H1 (cell line): Measurements from ENCODE around the gene KRT76. TPM values are rescaled to one million over a fixed set of nuclear protein-coding genes. Genes with fewer than 3 reads are reported as not detected.

Source experiments
- CTCF ChIA-PET: fragments of 300-600 bp; sonication (Branson Sonifier 250); formaldehyde crosslinking; loops from one replicate; lab custom pipeline; 2021; ENCODE audit not compliant: partially characterized antibody; lab: Charles Lee
- POLR2A ChIA-PET: fragments of 300-600 bp; sonication (Branson Sonifier 250); formaldehyde crosslinking; loops from one replicate; lab custom pipeline; 2021; ENCODE audit warnings: inconsistent platforms; ENCODE audit not compliant: partially characterized antibody; lab: Charles Lee
- DNase-seq, 2 experiments: peaks; one replicate each; pipeline versions ENCODE4 v3.0.0 to v3.0.0-alpha.2; 2010 to 2022; ENCODE audit warnings: low spot score in 2 of 2, low read depth in 1 of 2, mixed read lengths in 1 of 2
- FAIRE-seq: peaks from 2 replicates; lab custom pipeline; 2011; peaks lifted over from hg19 to GRCh38; lab: Jason Lieb, UNC
- H2AFZ ChIP-seq: 2 replicates; pipeline ENCODE4 v1.8.1; 2012; ENCODE audit warnings: low read length, inconsistent platforms
- H2AK5ac ChIP-seq: 2 replicates; pipeline ENCODE4 v1.6.1; 2013; ENCODE audit warnings: low read depth, low read length
- H2BK120ac ChIP-seq: replicated peaks from 2 replicates; pipeline ENCODE3; 2013; ENCODE audit warnings: low read depth, low read length, inconsistent platforms
- H2BK12ac ChIP-seq: 2 replicates; pipeline ENCODE4 v1.6.1; 2013; ENCODE audit warnings: low read depth, low read length
- H2BK15ac ChIP-seq: 2 replicates; pipeline ENCODE4 v1.6.1; 2013; ENCODE audit warnings: low read length
- H2BK20ac ChIP-seq: 2 replicates; pipeline ENCODE4 v1.6.1; 2013; ENCODE audit warnings: low read length
- H2BK5ac ChIP-seq: 2 replicates; pipeline ENCODE4 v1.6.1; 2013; ENCODE audit warnings: low read depth, low read length
- H3K14ac ChIP-seq: 2 replicates; pipeline ENCODE4 v1.6.1; 2013; ENCODE audit warnings: inconsistent platforms; ENCODE audit not compliant: insufficient read length
- H3K18ac ChIP-seq: 2 replicates; pipeline ENCODE4 v1.6.1; 2013; ENCODE audit warnings: low read length; ENCODE audit errors: extremely low read depth
- H3K23ac ChIP-seq: 2 replicates; pipeline ENCODE4 v1.6.1; 2013; ENCODE audit warnings: inconsistent platforms; ENCODE audit not compliant: insufficient read length
- H3K23me2 ChIP-seq: 2 replicates; pipeline ENCODE4 v1.6.1; 2013; ENCODE audit warnings: low read depth, low read length
- H3K27ac ChIP-seq: 2 replicates; pipeline ENCODE4 v1.6.1; 2011; ENCODE audit warnings: low read depth, low read length, inconsistent platforms
- H3K27me3 ChIP-seq, 4 experiments: replicated peaks in 1 of 4; 1 replicate in 1 of 4; 2 replicates in 3 of 4; pipeline versions ENCODE4 v1.6.1 to v1.8.1; 2011 to 2013; ENCODE audit warnings: low read length in 3 of 4, mild to moderate bottlenecking in 3 of 4, inconsistent platforms in 2 of 4, mixed read lengths in 2 of 4, moderate library complexity in 1 of 4; ENCODE audit not compliant: control insufficient read depth in 3 of 4, insufficient read depth in 3 of 4; ENCODE audit errors: extremely low read depth in 1 of 4
- H3K36me3 ChIP-seq, 4 experiments: 2 replicates each; pipeline versions ENCODE4 v1.6.1 to v1.8.1; 2011 to 2013; ENCODE audit warnings: mild to moderate bottlenecking in 4 of 4, low read length in 3 of 4, moderate library complexity in 2 of 4, control low read depth in 1 of 4, inconsistent platforms in 1 of 4; ENCODE audit not compliant: insufficient read depth in 4 of 4, control insufficient read depth in 2 of 4
- H3K4ac ChIP-seq: replicated peaks from 2 replicates; pipeline ENCODE3; 2013; ENCODE audit warnings: low read length, low read depth, mixed read lengths, inconsistent platforms; ENCODE audit not compliant: insufficient read length
- H3K4me1 ChIP-seq, 4 experiments: replicated peaks in 1 of 4; 1 replicate in 1 of 4; 2 replicates in 3 of 4; pipeline versions ENCODE4 v1.6.1 to v1.8.1; 2011 to 2013; ENCODE audit warnings: low read length in 3 of 4, inconsistent platforms in 2 of 4, mixed read lengths in 1 of 4; ENCODE audit not compliant: insufficient read depth in 4 of 4, control insufficient read depth in 3 of 4
- H3K4me2 ChIP-seq, 2 experiments: 2 replicates each; pipeline versions ENCODE4 v1.6.1 to v1.8.1; 2011 to 2013; ENCODE audit warnings: low read depth in 2 of 2, low read length in 2 of 2, control low read depth in 1 of 2, inconsistent platforms in 1 of 2, mild to moderate bottlenecking in 1 of 2; ENCODE audit not compliant: insufficient read depth in 1 of 2
- H3K4me3 ChIP-seq, 4 experiments: fragments of 200-600, 300-600 bp in 1 of 4; sonication (generic), shearing (Covaris generic), sonication (Bioruptor Twin) in 1 of 4; 2 replicates each; pipeline versions ENCODE4 v1.5.1 to v1.8.1; 2011 to 2016; ENCODE audit warnings: low read length in 4 of 4, low read depth in 3 of 4, control low read depth in 2 of 4, inconsistent platforms in 2 of 4, mild to moderate bottlenecking in 2 of 4, mixed read lengths in 1 of 4, moderate library complexity in 1 of 4; ENCODE audit not compliant: insufficient read depth in 2 of 4; ENCODE audit errors: extremely low read depth in 1 of 4
- H3K56ac ChIP-seq: replicated peaks from 2 replicates; pipeline ENCODE3; 2013; ENCODE audit warnings: low read depth, mild to moderate bottlenecking, mixed read lengths, low read length, inconsistent platforms; ENCODE audit not compliant: insufficient read length
- H3K79me1 ChIP-seq: 2 replicates; pipeline ENCODE4 v1.6.1; 2013; ENCODE audit warnings: low read depth, low read length, control low read depth
- H3K79me2 ChIP-seq, 2 experiments: 2 replicates each; pipeline versions ENCODE4 v1.6.1 to v1.8.1; 2012 to 2013; ENCODE audit warnings: low read length in 2 of 2, mild to moderate bottlenecking in 2 of 2, inconsistent platforms in 1 of 2; ENCODE audit not compliant: insufficient read depth in 2 of 2, control insufficient read depth in 1 of 2
- H3K9ac ChIP-seq, 4 experiments: replicated peaks in 1 of 4; 1 replicate in 1 of 4; 2 replicates in 3 of 4; pipeline versions ENCODE4 v1.6.1 to v1.8.1; 2011 to 2013; ENCODE audit warnings: low read depth in 3 of 4, low read length in 3 of 4, control low read depth in 2 of 4, mild to moderate bottlenecking in 2 of 4, moderate library complexity in 2 of 4, inconsistent platforms in 1 of 4; ENCODE audit errors: extremely low read depth in 1 of 4
- H3K9me3 ChIP-seq, 2 experiments: 2 replicates each; pipeline versions ENCODE4 v1.6.1 to v1.8.1; 2012 to 2013; ENCODE audit warnings: mild to moderate bottlenecking in 2 of 2, moderate library complexity in 2 of 2, control low read depth in 1 of 2, inconsistent platforms in 1 of 2, low read depth in 1 of 2, low read length in 1 of 2, mixed read lengths in 1 of 2; ENCODE audit not compliant: insufficient read depth in 2 of 2
- H4K20me1 ChIP-seq, 2 experiments: replicated peaks in 1 of 2; 2 replicates each; pipeline versions ENCODE3 to v1.8.1; 2011 to 2013; ENCODE audit warnings: inconsistent platforms in 2 of 2, low read length in 2 of 2, mild to moderate bottlenecking in 1 of 2; ENCODE audit not compliant: insufficient read depth in 2 of 2, control insufficient read depth in 1 of 2
- H4K5ac ChIP-seq: 2 replicates; pipeline ENCODE4 v1.6.1; 2013; ENCODE audit warnings: low read length, low read depth, mixed read lengths, inconsistent platforms; ENCODE audit not compliant: insufficient read length
- H4K8ac ChIP-seq: 2 replicates; pipeline ENCODE4 v1.8.0; 2013; ENCODE audit warnings: mild to moderate bottlenecking, moderate library complexity, low read length, inconsistent platforms; ENCODE audit not compliant: insufficient read depth; ENCODE audit errors: extremely low read depth
- H4K91ac ChIP-seq: replicated peaks from 2 replicates; pipeline ENCODE3; 2013; ENCODE audit warnings: low read length, mixed read lengths, inconsistent platforms; ENCODE audit not compliant: insufficient read length
- ASH2L ChIP-seq: fragments of 200-600, 300-600 bp; sonication (generic); IDR thresholded peaks from one replicate; pipeline ENCODE4 v1.7.1; 2017; ENCODE audit warnings: low read length
- BRCA1 ChIP-seq: IDR thresholded peaks from 2 replicates; pipeline ENCODE4 v1.6.1; 2012; ENCODE audit warnings: low read depth, low read length, improper control_type of control experiment
- CHD2 ChIP-seq: IDR thresholded peaks from 2 replicates; pipeline ENCODE4 v1.6.1; 2012; ENCODE audit warnings: low read length, improper control_type of control experiment
- CTCF ChIP-seq, 3 experiments: IDR thresholded peaks; 1 replicate in 2 of 3; 2 replicates in 1 of 3; pipeline versions ENCODE4 v1.5.1 to v1.6.1; 2011; ENCODE audit warnings: low read length in 3 of 3, mild to moderate bottlenecking in 3 of 3, inconsistent platforms in 2 of 3, low read depth in 1 of 3, moderate library complexity in 1 of 3; ENCODE audit not compliant: insufficient read depth in 1 of 3; ENCODE audit errors: control extremely low read depth in 1 of 3
- EP300 ChIP-seq, 2 experiments: IDR thresholded peaks; 1 replicate in 1 of 2; 2 replicates in 1 of 2; pipeline ENCODE4 v1.6.1; 2011 to 2012; ENCODE audit warnings: low read depth in 2 of 2, low read length in 2 of 2, mild to moderate bottlenecking in 2 of 2, borderline replicate concordance in 1 of 2, inconsistent platforms in 1 of 2, moderate library complexity in 1 of 2
- HDAC2 ChIP-seq, 2 experiments: fragments of 300-600 bp in 1 of 2; sonication (generic) in 1 of 2; IDR thresholded peaks; 2 replicates each; pipeline ENCODE4 v1.6.1; 2011 to 2012; ENCODE audit warnings: low read depth in 2 of 2, low read length in 2 of 2, mild to moderate bottlenecking in 2 of 2, moderate library complexity in 2 of 2, borderline replicate concordance in 1 of 2, inconsistent platforms in 1 of 2
- JUND ChIP-seq: IDR thresholded peaks from 2 replicates; pipeline ENCODE4 v1.6.1; 2011; ENCODE audit warnings: mild to moderate bottlenecking, improper control_type of control experiment, low read length
- MAFK ChIP-seq: IDR thresholded peaks from 2 replicates; pipeline ENCODE4 v1.6.1; 2012; ENCODE audit warnings: low read depth, mild to moderate bottlenecking, improper control_type of control experiment, low read length
- MAX ChIP-seq: IDR thresholded peaks from 2 replicates; pipeline ENCODE4 v1.6.1; 2012; ENCODE audit warnings: inconsistent platforms
- PHF8 ChIP-seq: fragments of 200-600 bp; sonication (generic); conservative IDR thresholded peaks from 2 replicates; pipeline ENCODE4 v1.7.1; 2012; ENCODE audit warnings: low read depth, mild to moderate bottlenecking, inconsistent platforms, low read length, moderate library complexity
- SP2 ChIP-seq: IDR thresholded peaks from 2 replicates; pipeline ENCODE4 v1.6.1; 2012; ENCODE audit warnings: mild to moderate bottlenecking, low read length, inconsistent platforms
- ZNF274 ChIP-seq: IDR thresholded peaks from 2 replicates; pipeline ENCODE4 v1.7.0; 2012; ENCODE audit warnings: low read length, borderline replicate concordance; ENCODE audit errors: extremely low read depth
- WGBS, 2 experiments: shearing (Covaris generic) in 1 of 2; methylation state at CpG; one replicate each; pipeline versions ENCODE4 v1.1.6 to v1.1.7; 2013 to 2015; ENCODE audit warnings: low lambda C conversion rate in 2 of 2, mixed read lengths in 2 of 2, inconsistent platforms in 1 of 2, low coverage in 1 of 2, missing lambda C conversion rate in 1 of 2; ENCODE audit not compliant: insufficient replicate concordance in 2 of 2, insufficient coverage in 1 of 2, insufficient read length in 1 of 2; ENCODE audit errors: extremely low coverage in 1 of 2, missing lambda C conversion rate in 1 of 2; 5-methylcytosine and 5-hydroxymethylcytosine counted together
- polyA plus RNA-seq, 7 experiments: library from polyadenylated mRNA; depleted of rRNA in 3 of 7; stranded (reverse) in 5 of 7; unstranded in 2 of 7; fragments of >200 nt in 5 of 7; fragments of 200-250 nt in 2 of 7; gene quantifications; 1 replicate in 5 of 7; 2 replicates in 1 of 7; 4 replicates in 1 of 7; pipeline versions ENCODE4 v1.2.1 to v1.2.3, GENCODE V29; 2011 to 2013; ENCODE audit warnings: missing spikeins in 2 of 7, mixed read lengths in 2 of 7
- total RNA-seq: library from RNA; stranded (reverse); fragmentation: NEBNext Ultra II Directional; extraction: Animal tissue kit (Norgen Biotek cat#: 25700); gene quantifications from 2 replicates; pipeline ENCODE4 v1.2.1, GENCODE V29; 2021

The KRT76 gene
- total and polyA plus RNA-seq, 2 of the 8 experiments (the other 6 are each of a cell fraction or from before 2014, with no cell fraction given) = not detected

GRCh38 chr12:52767020-52767379 is 10.1 kb downstream of the KRT76 start:
- no peaks in the 10 kb centered on the region for H3K23me2 ChIP-seq
- H3K9me3 ChIP-seq = peaks cover 0 to 5% of the 10 kb centered on the region in 2 experiments; a peak in 1 of 4 replicates
- H3K23ac ChIP-seq = no peak overlapping the region
- H3K27ac ChIP-seq = no peak overlapping the region
- H4K8ac ChIP-seq = no peak overlapping the region
- H2BK120ac ChIP-seq = no peak overlapping the region
- ChIA-PET CTCF (interaction anchor here (0.7 to 2.0 kb wide), 5 partner anchors 9 to 104 kb away, joined by 3 to 10 read pairs (median 3); no protein-coding TSS in a partner anchor), POLR2A (no interaction called here)
- no peak overlapping the region for H3K18ac ChIP-seq
- no peak overlapping the region for H2AK5ac ChIP-seq
- H3K36me3 ChIP-seq = no peaks in the 10 kb centered on the region
- no peak overlapping the region for H3K14ac ChIP-seq
- H2BK15ac ChIP-seq = no peak overlapping the region
- H4K91ac ChIP-seq = no peak overlapping the region
- H2BK12ac ChIP-seq = no peak overlapping the region
- FAIRE-seq (no peak), DNase-seq (no peak)
- H3K4ac ChIP-seq = no peak overlapping the region
- no peaks in the 10 kb centered on the region for H3K27me3 ChIP-seq
- no peak overlapping the region for H3K4me3 ChIP-seq
- WGBS, 2 experiments = 57% methylated on average over 1 of the region's 1 CpG; no CpG with 5 or more reads in 1 of the 2 experiments
- no peak overlapping the region for H3K56ac ChIP-seq
- no peaks in the 10 kb centered on the region for H3K79me1 ChIP-seq
- H3K79me2 ChIP-seq = no peaks in the 10 kb centered on the region
- H2BK5ac ChIP-seq = no peak overlapping the region
- no peak overlapping the region for H2BK20ac ChIP-seq
- no peak overlapping the region for H4K5ac ChIP-seq
- H2AFZ ChIP-seq = no peak overlapping the region
- H3K4me1 ChIP-seq = no peaks in the 10 kb centered on the region
- no peak overlapping the region for H3K4me2 ChIP-seq
- no peak overlapping the region for H3K9ac ChIP-seq
- H4K20me1 ChIP-seq = no peaks in the 10 kb centered on the region
- no peak for TF ChIP-seq EP300 (IDR thresholded peaks at IDR 0.05; ENCODE audit: borderline replicate concordance in 1 of 2, low read depth in 2 of 2, low read length in 2 of 2)
- no peak for TF ChIP-seq ASH2L
- TF ChIP-seq CTCF (IDR thresholded peaks at IDR 0.05; ENCODE audit: control extremely low read depth in 1 of 3, insufficient read depth in 1 of 3, low read depth in 1 of 3, low read length in 3 of 3) = no peak
- TF ChIP-seq CHD2 = no peak
- TF ChIP-seq PHF8 = no peak
- TF ChIP-seq HDAC2 (IDR thresholded peaks at IDR 0.05; ENCODE audit: borderline replicate concordance in 1 of 2, low read depth in 2 of 2, low read length in 2 of 2) = no peak
- no peak for TF ChIP-seq SP2
- TF ChIP-seq MAX = no peak
- no peak for TF ChIP-seq JUND
- no peak for TF ChIP-seq BRCA1
- no peak for TF ChIP-seq MAFK
- no peak for TF ChIP-seq ZNF274
